Naive thymus-derived CD4-positive, alpha-beta T cell (primary cell): Measurements from ENCODE around the gene HNRNPM. TPM values are rescaled to one million over a fixed set of nuclear protein-coding genes. Genes with fewer than 3 reads are reported as not detected.

ENCODE experiments used
- ATAC-seq: fragments of 150-1000 bp; cut with Tn5 transposase; 2 replicates; pipeline ENCODE4 v1.10.0; 2021; ENCODE audit warnings: mild to moderate bottlenecking, moderate library complexity
- CTCF ChIA-PET: fragments of 350-600 bp; sonication (Branson Sonifier 250); formaldehyde crosslinking; loops from one replicate; lab custom pipeline; 2021; ENCODE audit warnings: antibody characterized with exemption; lab: Charles Lee
- POLR2A ChIA-PET: fragments of 350-600 bp; sonication (Branson Sonifier 250); formaldehyde crosslinking; loops from one replicate; lab custom pipeline; 2021; ENCODE audit warnings: antibody characterized with exemption, inconsistent platforms; lab: Charles Lee
- DNase-seq, 9 donors: peaks; one replicate each; pipeline versions ENCODE4 v3.0.0 to v3.0.0-alpha.2; 2020 to 2022; ENCODE audit warnings: mixed read lengths in 1 of 9
- H3K27ac ChIP-seq: one replicate; pipeline ENCODE4 v1.7.0; 2013; ENCODE audit warnings: mild to moderate bottlenecking, low read depth, low read length, moderate library complexity
- H3K27me3 ChIP-seq, 2 donors: one replicate each; pipeline ENCODE4 v1.7.0; 2013; ENCODE audit warnings: low read length in 2 of 2, mild to moderate bottlenecking in 2 of 2, moderate library complexity in 2 of 2; ENCODE audit not compliant: control insufficient read depth in 2 of 2, insufficient read depth in 2 of 2
- H3K36me3 ChIP-seq, 3 experiments: 1 replicate in 2 of 3; 2 replicates in 1 of 3; pipeline ENCODE4 v1.7.0; 2013; ENCODE audit warnings: low read length in 3 of 3, mild to moderate bottlenecking in 3 of 3, moderate library complexity in 1 of 3; ENCODE audit not compliant: insufficient read depth in 3 of 3, control insufficient read depth in 2 of 3
- H3K4me1 ChIP-seq, 2 donors: one replicate each; pipeline ENCODE4 v1.7.0; 2013; ENCODE audit warnings: low read length in 2 of 2, mild to moderate bottlenecking in 2 of 2, moderate library complexity in 1 of 2; ENCODE audit not compliant: control insufficient read depth in 2 of 2, insufficient read depth in 2 of 2
- H3K4me3 ChIP-seq: 2 replicates; pipeline ENCODE4 v1.7.0; 2013; ENCODE audit warnings: mild to moderate bottlenecking, low read length
- H3K9me3 ChIP-seq, 3 experiments: 1 replicate in 2 of 3; 2 replicates in 1 of 3; pipeline ENCODE4 v1.7.0; 2013; ENCODE audit warnings: low read length in 3 of 3; ENCODE audit not compliant: control insufficient read depth in 2 of 3
- H3K27ac Mint-ChIP-seq, 9 donors: one replicate each; pipeline ENCODE4 v1.8.0; 2020 to 2022; ENCODE audit warnings: mixed read lengths in 9 of 9, mild to moderate bottlenecking in 8 of 9, moderate library complexity in 5 of 9, inconsistent platforms in 2 of 9
- H3K27me3 Mint-ChIP-seq, 5 donors: one replicate each; pipeline ENCODE4 v1.8.0; 2021 to 2022; ENCODE audit warnings: mixed read lengths in 5 of 5, mild to moderate bottlenecking in 1 of 5
- H3K36me3 Mint-ChIP-seq, 5 donors: one replicate each; pipeline ENCODE4 v1.8.0; 2020 to 2022; ENCODE audit warnings: mixed read lengths in 5 of 5, mild to moderate bottlenecking in 3 of 5, inconsistent platforms in 1 of 5
- H3K4me1 Mint-ChIP-seq, 7 donors: one replicate each; pipeline ENCODE4 v1.8.0; 2020 to 2022; ENCODE audit warnings: mixed read lengths in 7 of 7, mild to moderate bottlenecking in 3 of 7, inconsistent platforms in 1 of 7
- H3K4me3 Mint-ChIP-seq, 10 donors: one replicate each; pipeline ENCODE4 v1.8.0; 2020 to 2022; ENCODE audit warnings: mild to moderate bottlenecking in 10 of 10, mixed read lengths in 10 of 10, moderate library complexity in 6 of 10, inconsistent platforms in 2 of 10
- H3K9me3 Mint-ChIP-seq, 11 donors: one replicate each; pipeline ENCODE4 v1.8.0; 2020 to 2022; ENCODE audit warnings: mixed read lengths in 11 of 11, mild to moderate bottlenecking in 4 of 11, inconsistent platforms in 1 of 11, moderate library complexity in 1 of 11
- intact Hi-C, 2 donors: fragments of 100-400 bp; cut with micrococcal nuclease; formaldehyde crosslinking; loops; one replicate each; pipeline ENCODE4 v1.15.1; 2023
- polyA plus RNA-seq, 2 donors: library from polyadenylated mRNA; unstranded; fragments of 300-500 nt; fragmentation: Illumina TruSeq; gene quantifications; one replicate each; pipeline ENCODE4 v1.2.3, GENCODE V29; 2021
- total RNA-seq, 6 experiments: library from RNA in 5 of 6; stranded (reverse) in 5 of 6; gene quantifications; 1 replicate in 5 of 6; 2 replicates in 1 of 6; pipeline ENCODE4 v1.2.3 and lab custom pipeline; 2021 to 2026

HNRNPM gene, protein sequence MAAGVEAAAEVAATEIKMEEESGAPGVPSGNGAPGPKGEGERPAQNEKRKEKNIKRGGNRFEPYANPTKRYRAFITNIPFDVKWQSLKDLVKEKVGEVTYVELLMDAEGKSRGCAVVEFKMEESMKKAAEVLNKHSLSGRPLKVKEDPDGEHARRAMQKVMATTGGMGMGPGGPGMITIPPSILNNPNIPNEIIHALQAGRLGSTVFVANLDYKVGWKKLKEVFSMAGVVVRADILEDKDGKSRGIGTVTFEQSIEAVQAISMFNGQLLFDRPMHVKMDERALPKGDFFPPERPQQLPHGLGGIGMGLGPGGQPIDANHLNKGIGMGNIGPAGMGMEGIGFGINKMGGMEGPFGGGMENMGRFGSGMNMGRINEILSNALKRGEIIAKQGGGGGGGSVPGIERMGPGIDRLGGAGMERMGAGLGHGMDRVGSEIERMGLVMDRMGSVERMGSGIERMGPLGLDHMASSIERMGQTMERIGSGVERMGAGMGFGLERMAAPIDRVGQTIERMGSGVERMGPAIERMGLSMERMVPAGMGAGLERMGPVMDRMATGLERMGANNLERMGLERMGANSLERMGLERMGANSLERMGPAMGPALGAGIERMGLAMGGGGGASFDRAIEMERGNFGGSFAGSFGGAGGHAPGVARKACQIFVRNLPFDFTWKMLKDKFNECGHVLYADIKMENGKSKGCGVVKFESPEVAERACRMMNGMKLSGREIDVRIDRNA
- total RNA-seq (100 to 1,000 TPM; 175 to 280 (median 272) TPM), polyA plus RNA-seq (100 to 1,000 TPM; 210 to 378 TPM), total RNA-seq (lab: John Stamatoyannopoulos, UW) (229 reads per million, percentile 94 among the genes with 10 or more reads in this experiment)

- Histone ChIP-seq H3K27me3 (no peaks in the 10 kb centered on the region), H3K27ac (peak within 1 kb of the TSS; percentile 98), H3K9me3 (no peaks in the 10 kb centered on the region), H3K4me1 (peaks cover 33 to 38% of the 10 kb centered on the region in 2 donors), H3K4me3 (peak within 1 kb of the TSS; percentile 89), H3K36me3 (peaks cover 3 to 13% (median 4%) of the 10 kb centered on the region in 3 experiments)
- Mint-ChIP-seq H3K27ac (peak within 1 kb of the TSS; percentile 95 to 99 (median 98)), H3K4me1 (peaks cover 32 to 50% (median 42%) of the 10 kb centered on the region in 7 donors), H3K36me3 (peaks cover 4 to 18% (median 12%) of the 10 kb centered on the region in 5 donors), H3K27me3 (no peaks in the 10 kb centered on the region), H3K9me3 (peaks cover 0 to 2% (median 0%) of the 10 kb centered on the region in 11 donors), H3K4me3 (peak within 1 kb of the TSS; percentile 87 to 100 (median 98))
- CTCF ChIA-PET, result interaction anchor here (0.6 to 1.4 kb wide), 3 partner anchors 32 to 197 kb away, joined by 4 to 7 read pairs (median 4); partner anchors contain the start of gene MARCHF2
- DNase-seq (peak; percentile 100), ATAC-seq (peak; percentile 97)
- POLR2A ChIA-PET, result interaction anchor here (0.6 to 4.0 kb wide), 16 partner anchors 9 to 440 kb away, joined by 3 to 32 read pairs (median 4); partner anchors contain the start of genes MARCHF2, RAB11B and ZNF414
- intact Hi-C loops, result loop anchor here (1.0 to 5.0 kb wide), 8 partner anchors 32 to 147 kb away; partner anchors contain the start of genes MARCHF2 (in 2 of the 2), NDUFA7 (in 2 of the 2), RAB11B (in 2 of the 2) and RPS28 (in 2 of the 2)
Measured at GRCh38 chr19:8444677-8445487, at the start of gene HNRNPM. HNRNPM (plus strand) TSS chr19:8444975; CDS start chr19:8444999, 24 bp downstream.

GRCh38 chr19:8395621-8396082, 49.1 kb upstream of the HNRNPM start:
- Mint-ChIP-seq H3K4me1 (peaks cover 26 to 49% (median 45%) of the 10 kb centered on the region in 7 donors), H3K36me3 (peaks cover 0 to 8% (median 4%) of the 10 kb centered on the region in 5 donors), H3K27ac (peak overlapping the region in 2 of 9 donors; percentile 12 to 75), H3K9me3 (peaks cover 0 to 2% (median 0%) of the 10 kb centered on the region in 11 donors), H3K4me3 (no peak overlapping the region), H3K27me3 (no peaks in the 10 kb centered on the region)
- DNase-seq (no peak), ATAC-seq (no peak)
- H3K4me1 ChIP-seq, result peaks cover 8% of the 10 kb centered on the region in 2 donors
- H3K9me3 ChIP-seq, result no peaks in the 10 kb centered on the region
- no peak overlapping the region for H3K27ac ChIP-seq
- ChIA-PET CTCF (interaction anchor here (0.5 to 1.0 kb wide), 3 partner anchors 12 to 184 kb away, joined by 3 to 4 read pairs (median 4); no protein-coding TSS in a partner anchor), POLR2A (interaction anchor here (0.6 kb wide), 1 partner anchor 193 kb away, joined by 4 read pairs; no protein-coding TSS in a partner anchor)
- intact Hi-C loops, result loop anchor here (1.0 kb wide), 1 partner anchor 41 kb away; no protein-coding TSS in a partner anchor
- H3K36me3 ChIP-seq, result peaks cover 0 to 32% (median 3%) of the 10 kb centered on the region in 3 experiments
- no peak overlapping the region for H3K4me3 ChIP-seq
- H3K27me3 ChIP-seq, result no peaks in the 10 kb centered on the region

GRCh38 chr19:8396185-8396562, 48.6 kb upstream of the HNRNPM start:
- Histone ChIP-seq H3K4me1 (peaks cover 3 to 8% of the 10 kb centered on the region in 2 donors), H3K27me3 (no peaks in the 10 kb centered on the region), H3K4me3 (no peak overlapping the region), H3K9me3 (no peaks in the 10 kb centered on the region), H3K27ac (no peak overlapping the region), H3K36me3 (peaks cover 0 to 32% (median 3%) of the 10 kb centered on the region in 3 experiments)
- H3K36me3 Mint-ChIP-seq, result peaks cover 0 to 8% (median 4%) of the 10 kb centered on the region in 5 donors
- H3K27ac Mint-ChIP-seq, result peak overlapping the region in 7 of 9 donors; percentile 1 to 76 (median 17)
- POLR2A ChIA-PET, result interaction anchor here (0.6 kb wide), 1 partner anchor 192 kb away, joined by 4 read pairs; no protein-coding TSS in a partner anchor
- ATAC-seq (no peak), DNase-seq (no peak)
- H3K27me3 Mint-ChIP-seq, result no peaks in the 10 kb centered on the region
- intact Hi-C loops, result loop anchor here (1.0 kb wide), 1 partner anchor 42 kb away; no protein-coding TSS in a partner anchor
- peak overlapping the region in 1 of 10 donors; percentile 36 for H3K4me3 Mint-ChIP-seq
- CTCF ChIA-PET, result interaction anchor here (0.6 kb wide), 1 partner anchor 183 kb away, joined by 3 read pairs; no protein-coding TSS in a partner anchor
- H3K9me3 Mint-ChIP-seq, result peaks cover 0 to 2% (median 0%) of the 10 kb centered on the region in 11 donors
- H3K4me1 Mint-ChIP-seq, result peaks cover 21 to 43% (median 39%) of the 10 kb centered on the region in 7 donors

DNA sequence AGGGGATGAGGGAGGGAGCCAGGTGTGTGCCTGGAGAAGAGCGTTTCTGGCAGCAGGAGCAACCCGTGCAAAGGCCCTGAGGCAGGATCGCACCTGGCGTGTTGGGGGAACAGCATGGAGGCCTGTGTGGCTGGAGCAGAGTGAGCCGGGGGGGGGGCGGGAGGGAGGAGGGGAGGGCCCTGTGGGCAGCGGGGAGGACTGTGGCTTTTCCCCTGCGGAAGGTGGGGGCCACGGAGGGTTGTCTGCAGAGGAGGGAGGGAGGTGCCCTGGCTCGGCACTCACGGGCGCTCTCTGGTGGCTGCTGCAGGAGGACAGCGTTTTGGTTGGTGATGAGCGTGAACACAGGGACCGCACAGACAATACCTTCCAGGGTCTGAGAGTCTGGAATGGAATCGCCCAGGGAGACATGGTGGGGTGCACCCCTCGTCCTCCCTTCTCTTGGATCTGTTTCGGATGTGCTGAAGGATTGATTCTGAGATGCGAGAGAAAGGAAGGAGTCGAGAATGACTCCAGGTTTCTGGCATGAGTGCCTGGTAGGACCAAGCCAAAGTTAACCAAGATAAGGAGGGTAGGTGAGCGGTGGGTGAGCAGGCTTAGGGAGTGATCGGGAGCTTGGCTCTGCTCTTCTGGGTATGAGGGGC, 48.1 kb upstream of the HNRNPM start:
- intact Hi-C loops, result loop anchor here (1.0 kb wide), 1 partner anchor 42 kb away; no protein-coding TSS in a partner anchor
- H3K27ac Mint-ChIP-seq, result peak overlapping the region in 8 of 9 donors; percentile 1 to 93 (median 75)
- ChIA-PET CTCF (interaction anchor here (2.7 kb wide), 1 partner anchor 43 kb away, joined by 12 read pairs; no protein-coding TSS in a partner anchor), POLR2A (no interaction called here)
- Histone ChIP-seq H3K27me3 (no peaks in the 10 kb centered on the region), H3K36me3 (peaks cover 0 to 34% (median 4%) of the 10 kb centered on the region in 3 experiments), H3K27ac (no peak overlapping the region), H3K9me3 (no peaks in the 10 kb centered on the region), H3K4me3 (no peak overlapping the region), H3K4me1 (peaks cover 0 to 8% of the 10 kb centered on the region in 2 donors)
- DNase-seq (peak; percentile 36 to 72 (median 54)), ATAC-seq (peak; percentile 93)
- peak overlapping the region in 2 of 10 donors; percentile 29 to 58 for H3K4me3 Mint-ChIP-seq
- peaks cover 0 to 2% (median 0%) of the 10 kb centered on the region in 11 donors for H3K9me3 Mint-ChIP-seq
- peaks cover 18 to 40% (median 35%) of the 10 kb centered on the region in 7 donors for H3K4me1 Mint-ChIP-seq
- H3K27me3 Mint-ChIP-seq, result no peaks in the 10 kb centered on the region
- peaks cover 0 to 8% (median 4%) of the 10 kb centered on the region in 5 donors for H3K36me3 Mint-ChIP-seq

DNA sequence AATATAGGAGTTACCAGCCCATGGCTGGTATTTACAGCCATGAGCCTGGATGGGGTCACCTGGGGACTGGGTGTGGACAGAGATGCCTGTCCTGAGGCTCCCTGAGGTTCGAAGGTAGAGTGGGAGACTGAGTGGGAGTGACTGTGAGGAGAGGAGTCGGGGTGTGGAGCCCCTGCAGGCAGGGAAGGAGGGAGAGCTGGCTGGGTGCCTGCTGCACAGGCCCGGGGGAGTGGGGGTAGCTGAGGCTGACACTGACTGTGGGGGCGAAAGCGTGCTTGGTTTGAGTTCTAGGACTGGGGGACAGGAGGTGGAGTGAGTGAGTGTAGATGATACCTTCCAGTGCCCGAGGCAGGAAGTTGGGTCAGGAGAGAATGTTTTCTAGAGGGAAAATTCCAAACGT, 47.5 kb upstream of the HNRNPM start:
- peaks cover 0 to 8% (median 4%) of the 10 kb centered on the region in 5 donors for H3K36me3 Mint-ChIP-seq
- peak overlapping the region in 5 of 9 donors; percentile 2 to 93 (median 73) for H3K27ac Mint-ChIP-seq
- Histone ChIP-seq H3K36me3 (peaks cover 0 to 40% (median 9%) of the 10 kb centered on the region in 3 experiments), H3K4me1 (peaks cover 0 to 4% of the 10 kb centered on the region in 2 donors), H3K4me3 (no peak overlapping the region), H3K27me3 (no peaks in the 10 kb centered on the region), H3K27ac (no peak overlapping the region), H3K9me3 (no peaks in the 10 kb centered on the region)
- CTCF ChIA-PET, result interaction anchor here (2.7 kb wide), 1 partner anchor 44 kb away, joined by 12 read pairs; no protein-coding TSS in a partner anchor
- H3K4me3 Mint-ChIP-seq, result no peak overlapping the region
- peaks cover 16 to 34% (median 29%) of the 10 kb centered on the region in 7 donors for H3K4me1 Mint-ChIP-seq
- DNase-seq, result no peak
- POLR2A ChIA-PET, result no interaction called here
- no peak for ATAC-seq
- H3K9me3 Mint-ChIP-seq, result peaks cover 0 to 2% (median 0%) of the 10 kb centered on the region in 11 donors
- H3K27me3 Mint-ChIP-seq, result no peaks in the 10 kb centered on the region
- intact Hi-C loops, result no loop called here
